ENCODE measurements around the gene SUPT4H1.

Gene SUPT4H1

GRCh38 chr17:58329810-58330537 lies 22.0 kb downstream of the SUPT4H1 start:
- no peak for DNase-seq (ENCODE audit: low read depth in 2 of 2)

GRCh38 chr17:58329035-58329809 lies 22.8 kb downstream of the SUPT4H1 start:
- DNase-seq (ENCODE audit: low read depth in 2 of 2) = peak in 1 of 2 donors; percentile 66

- peak in 1 of 2 donors; percentile 62 for DNase-seq (ENCODE audit: low read depth in 2 of 2)
Measured at GRCh38 chr17:58328195-58329034, 23.6 kb downstream of the SUPT4H1 start, which contains the start of gene TSPOAP1. Gene TSPOAP1 (minus strand): TSS chr17:58328795. CDS start chr17:58327920, 875 bp downstream.

- DNase-seq (ENCODE audit: low read depth in 2 of 2) = no peak
Measured at GRCh38 chr17:58327363-58328194, 24.4 kb downstream of the SUPT4H1 start.

- no peak for DNase-seq (ENCODE audit: low read depth in 2 of 2)
Measured at GRCh38 chr17:58326609-58327362, 25.2 kb downstream of the SUPT4H1 start.

- no peak for DNase-seq (ENCODE audit: low read depth in 2 of 2)
Measured at GRCh38 chr17:58325976-58326468, 26.0 kb downstream of the SUPT4H1 start.

- DNase-seq (ENCODE audit: low read depth in 2 of 2) = no peak
Measured at GRCh38 chr17:58325289-58325726, 26.7 kb downstream of the SUPT4H1 start.

- no peak for DNase-seq (ENCODE audit: low read depth in 2 of 2)
Measured at GRCh38 chr17:58324409-58325288, 27.4 kb downstream of the SUPT4H1 start.

- DNase-seq (ENCODE audit: low read depth in 2 of 2) = no peak
Measured at GRCh38 chr17:58324056-58324408, 28.0 kb downstream of the SUPT4H1 start.

- no peak for DNase-seq (ENCODE audit: low read depth in 2 of 2)
Measured at GRCh38 chr17:58323366-58324055, 28.5 kb downstream of the SUPT4H1 start.

- DNase-seq (ENCODE audit: low read depth in 2 of 2) = no peak
Measured at GRCh38 chr17:58322581-58323185, 29.3 kb downstream of the SUPT4H1 start.

- no peak for DNase-seq (ENCODE audit: low read depth in 2 of 2)
Measured at GRCh38 chr17:58321571-58322525, 30.2 kb downstream of the SUPT4H1 start.

GRCh38 chr17:58320570-58321323 lies 31.3 kb downstream of the SUPT4H1 start:
- DNase-seq (ENCODE audit: low read depth in 2 of 2) = no peak

GRCh38 chr17:58320163-58320558 lies 31.8 kb downstream of the SUPT4H1 start:
- no peak for DNase-seq (ENCODE audit: low read depth in 2 of 2)

GRCh38 chr17:58319173-58320162 lies 32.5 kb downstream of the SUPT4H1 start:
- no peak for DNase-seq (ENCODE audit: low read depth in 2 of 2)
